B cell (primary cell): ENCODE measurements around the gene FBXO41. TPM values are rescaled to one million over a fixed set of nuclear protein-coding genes. Genes with fewer than 3 reads are reported as not detected.

Experiments used
- ATAC-seq: fragments of 200-7000 bp; cut with Tn5 transposase; one replicate; pipeline ENCODE4 v1.10.0; 2021; ENCODE audit warnings: low read depth, mild to moderate bottlenecking, moderate number of reproducible peaks, moderate library complexity
- CTCF ChIA-PET: fragments of 350-600 bp; sonication (Branson Sonifier 250); formaldehyde crosslinking; loops from one replicate; lab custom pipeline; 2021; ENCODE audit warnings: antibody characterized with exemption, inconsistent platforms; lab: Charles Lee
- POLR2A ChIA-PET: fragments of 350-600 bp; sonication (Branson Sonifier 250); formaldehyde crosslinking; loops from one replicate; lab custom pipeline; 2021; ENCODE audit warnings: antibody characterized with exemption; lab: Charles Lee
- DNase-seq: peaks from one replicate; pipeline ENCODE4 v3.0.0; 2013
- H2AFZ ChIP-seq: 2 replicates; pipeline ENCODE4 v1.6.1; 2012; ENCODE audit warnings: mild to moderate bottlenecking, low read depth, low read length; ENCODE audit not compliant: insufficient read depth, poor library complexity, severe bottlenecking
- H3K27ac ChIP-seq, 2 donors: 1 replicate in 1 of 2; 2 replicates in 1 of 2; pipeline ENCODE4 v1.5.1; 2012 to 2013; ENCODE audit warnings: low read length in 2 of 2, mild to moderate bottlenecking in 2 of 2, moderate library complexity in 1 of 2
- H3K27me3 ChIP-seq, 4 experiments: fragments of 200-600 bp in 1 of 4; sonication (generic) in 1 of 4; replicated peaks in 1 of 4; 1 replicate in 2 of 4; 2 replicates in 2 of 4; pipeline versions ENCODE4 v1.6.1 to v1.7.0; 2013 to 2016; ENCODE audit warnings: low read length in 3 of 4, mild to moderate bottlenecking in 2 of 4, mixed read lengths in 1 of 4, moderate library complexity in 1 of 4; ENCODE audit not compliant: insufficient read depth in 4 of 4, control insufficient read depth in 3 of 4; ENCODE audit errors: control extremely low read depth in 1 of 4
- H3K36me3 ChIP-seq, 2 experiments: replicated peaks in 1 of 2; 1 replicate in 1 of 2; 2 replicates in 1 of 2; pipeline versions ENCODE4 v1.6.1 to v1.7.1; 2013; ENCODE audit warnings: low read length in 1 of 2; ENCODE audit not compliant: insufficient read depth in 2 of 2, control insufficient read depth in 1 of 2; ENCODE audit errors: control extremely low read depth in 1 of 2, extremely low read depth in 1 of 2
- H3K4me1 ChIP-seq, 2 donors: fragments of 200-600 bp in 1 of 2; sonication (generic) in 1 of 2; 1 replicate in 1 of 2; 2 replicates in 1 of 2; pipeline versions ENCODE4 v1.5.1 to v1.6.1; 2013 to 2017; ENCODE audit warnings: low read length in 2 of 2; ENCODE audit not compliant: control insufficient read depth in 2 of 2, insufficient read depth in 2 of 2
- H3K4me2 ChIP-seq: replicated peaks from 2 replicates; pipeline ENCODE3; 2012; ENCODE audit warnings: mild to moderate bottlenecking, low read depth, low read length; ENCODE audit not compliant: poor library complexity, severe bottlenecking
- H3K4me3 ChIP-seq, 5 experiments: fragments of 200-600 bp in 1 of 5; sonication (generic) in 1 of 5; 1 replicate in 3 of 5; 2 replicates in 2 of 5; pipeline versions ENCODE4 v1.5.1 to v1.7.0; 2011 to 2016; ENCODE audit warnings: low read length in 4 of 5, mild to moderate bottlenecking in 4 of 5, low read depth in 2 of 5, control low read depth in 1 of 5, moderate library complexity in 1 of 5; ENCODE audit not compliant: insufficient read depth in 1 of 5; ENCODE audit errors: control extremely low read depth in 1 of 5, extremely low read depth in 1 of 5
- H3K79me2 ChIP-seq: fragments of 200-600 bp; sonication (generic); one replicate; pipeline ENCODE4 v1.6.0; 2016; ENCODE audit warnings: low read length; ENCODE audit not compliant: control insufficient read depth, insufficient read depth
- H3K9ac ChIP-seq: fragments of 200-600 bp; sonication (generic); 2 replicates; pipeline ENCODE4 v1.6.1; 2017; ENCODE audit warnings: mild to moderate bottlenecking, low read length, moderate library complexity
- H3K9me3 ChIP-seq, 3 donors: one replicate each; pipeline versions ENCODE4 v1.6.1 to v1.7.1; 2013; ENCODE audit warnings: low read length in 2 of 3; ENCODE audit not compliant: control insufficient read depth in 2 of 3, insufficient read depth in 1 of 3; ENCODE audit errors: control extremely low read depth in 1 of 3
- H4K20me1 ChIP-seq: 2 replicates; pipeline ENCODE4 v1.6.0; 2012; ENCODE audit warnings: mild to moderate bottlenecking, low read length; ENCODE audit not compliant: insufficient read depth, control insufficient read depth, poor library complexity, severe bottlenecking
- H3K27ac Mint-ChIP-seq: one replicate; pipeline ENCODE4 v1.8.0; 2021; ENCODE audit warnings: mixed read lengths
- H3K27me3 Mint-ChIP-seq: one replicate; pipeline ENCODE4 v1.8.0; 2021; ENCODE audit warnings: mixed read lengths
- H3K4me1 Mint-ChIP-seq: one replicate; pipeline ENCODE4 v1.8.0; 2021; ENCODE audit warnings: mixed read lengths
- H3K4me3 Mint-ChIP-seq: one replicate; pipeline ENCODE4 v1.8.0; 2021; ENCODE audit warnings: mixed read lengths
- H3K9me3 Mint-ChIP-seq: one replicate; pipeline ENCODE4 v1.8.0; 2022; ENCODE audit warnings: mixed read lengths; ENCODE audit not compliant: insufficient read depth
- EZH2 ChIP-seq: IDR thresholded peaks from 2 replicates; pipeline ENCODE4 v1.6.1; 2012; ENCODE audit warnings: borderline replicate concordance, low read depth, mild to moderate bottlenecking, moderate library complexity, low read length; ENCODE audit not compliant: insufficient read depth, poor library complexity, severe bottlenecking
- WGBS: methylation state at CpG from one replicate; pipeline ENCODE4 v1.1.5; 2013; ENCODE audit warnings: missing lambda C conversion rate; ENCODE audit not compliant: insufficient coverage; 5-methylcytosine and 5-hydroxymethylcytosine counted together
- intact Hi-C: fragments of 100-400 bp; cut with micrococcal nuclease; formaldehyde crosslinking; loops from one replicate; pipeline ENCODE4 v1.10.0; 2022
- polyA plus RNA-seq: library from polyadenylated mRNA; depleted of rRNA; stranded (reverse); fragments of >200 nt; gene quantifications from 2 replicates; pipeline ENCODE4 v1.2.3, GENCODE V29; 2012
- total RNA-seq, 2 donors: library from RNA; stranded (reverse); fragments of 120-200 nt in 1 of 2; gene quantifications; 1 replicate in 1 of 2; 2 replicates in 1 of 2; pipeline versions ENCODE4 v1.2.3 to v1.2.4, GENCODE V29; 2013 to 2022
- TF ChIP-seq, protein P1 (sequence below): fragments of 200-600 bp; IDR thresholded peaks from one replicate; pipeline ENCODE4 v1.8.0; 2022; ENCODE audit warnings: antibody characterized with exemption, mild to moderate bottlenecking

FBXO41 gene
- total and polyA plus RNA-seq, 2 donors (not counting 1 experiment from before 2014, with no cell fraction given): 25.2 to 29.6 TPM

DNA sequence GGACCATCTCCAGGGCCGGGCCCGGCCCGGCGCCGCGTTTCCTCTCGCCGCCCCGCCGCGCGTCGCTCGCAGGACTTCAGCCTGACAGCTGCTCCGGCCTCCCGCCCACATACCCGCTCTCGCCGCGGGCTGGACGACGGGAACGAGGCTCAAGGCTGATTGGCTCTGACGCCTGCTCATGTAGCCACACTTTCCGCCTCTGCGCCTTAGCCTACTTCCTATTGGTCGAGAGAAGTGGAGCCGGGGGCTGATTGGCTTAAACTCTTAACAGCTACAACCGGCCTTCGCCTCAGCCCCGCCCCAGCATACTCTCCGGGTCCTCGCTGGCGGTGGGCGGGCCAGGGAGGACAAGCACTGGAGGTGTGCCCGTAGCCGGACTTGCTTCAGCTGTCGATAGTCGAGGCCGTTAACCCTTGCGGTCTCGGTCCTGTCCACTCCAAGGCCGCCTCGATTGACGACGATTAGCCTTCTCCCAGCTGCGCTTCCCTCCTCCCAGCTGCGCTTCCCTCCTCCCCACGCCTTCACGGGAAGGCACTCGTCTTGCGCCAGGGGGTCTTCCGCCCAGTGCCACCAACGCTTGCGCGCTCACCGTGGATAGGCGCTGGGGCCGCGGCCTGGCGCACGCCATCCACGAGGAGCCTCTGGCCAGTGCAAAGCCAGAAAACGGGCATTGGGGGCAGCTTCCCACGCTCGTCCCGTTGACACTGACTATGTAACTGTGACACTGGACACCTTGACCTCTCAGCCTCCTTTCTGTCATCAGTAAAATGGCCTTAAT is 50.9 kb downstream of the FBXO41 start, which contains the start of gene PRADC1:
TSS of gene PRADC1 (minus strand) at position 86 of the 778 bp plus-strand sequence. CDS start at position 7, 79 bp downstream.
- H3K27me3 Mint-ChIP-seq: no peaks in the 10 kb centered on the region
- peak within 1 kb of the TSS; percentile 93 for H3K27ac Mint-ChIP-seq
- WGBS: under 1% methylated on average over 66 of the region's 67 CpGs
- H3K4me3 ChIP-seq: peak within 1 kb of the TSS; percentile 89 to 99 (median 94)
- ChIA-PET CTCF (interaction anchor here (0.6 to 3.2 kb wide), 11 partner anchors 10 to 1387 kb away, joined by 3 to 24 read pairs (median 4); partner anchors contain the start of gene FBXO41), POLR2A (interaction anchor here (0.6 to 2.2 kb wide), 10 partner anchors 15 to 1221 kb away, joined by 3 to 20 read pairs (median 8); partner anchors contain the start of genes ALMS1, FBXO41, INO80B and SFXN5)
- intact Hi-C loops: loop anchor here (1.0 to 5.0 kb wide), 8 partner anchors 19 to 1724 kb away; partner anchors contain the start of genes ALMS1, AUP1, DQX1 and HTRA2
- ATAC-seq (peak; percentile 85), DNase-seq (peak; percentile 97)
- H2AFZ ChIP-seq: peak within 1 kb of the TSS; percentile 99
- no peaks in the 10 kb centered on the region for H3K27me3 ChIP-seq
- H3K9me3 Mint-ChIP-seq: no peaks in the 10 kb centered on the region
- H3K4me1 Mint-ChIP-seq: peaks cover 38% of the 10 kb centered on the region
- peak within 1 kb of the TSS; percentile 75 for H3K9ac ChIP-seq
- TF ChIP-seq EZH2: no peak
- TF ChIP-seq, protein P1, sequence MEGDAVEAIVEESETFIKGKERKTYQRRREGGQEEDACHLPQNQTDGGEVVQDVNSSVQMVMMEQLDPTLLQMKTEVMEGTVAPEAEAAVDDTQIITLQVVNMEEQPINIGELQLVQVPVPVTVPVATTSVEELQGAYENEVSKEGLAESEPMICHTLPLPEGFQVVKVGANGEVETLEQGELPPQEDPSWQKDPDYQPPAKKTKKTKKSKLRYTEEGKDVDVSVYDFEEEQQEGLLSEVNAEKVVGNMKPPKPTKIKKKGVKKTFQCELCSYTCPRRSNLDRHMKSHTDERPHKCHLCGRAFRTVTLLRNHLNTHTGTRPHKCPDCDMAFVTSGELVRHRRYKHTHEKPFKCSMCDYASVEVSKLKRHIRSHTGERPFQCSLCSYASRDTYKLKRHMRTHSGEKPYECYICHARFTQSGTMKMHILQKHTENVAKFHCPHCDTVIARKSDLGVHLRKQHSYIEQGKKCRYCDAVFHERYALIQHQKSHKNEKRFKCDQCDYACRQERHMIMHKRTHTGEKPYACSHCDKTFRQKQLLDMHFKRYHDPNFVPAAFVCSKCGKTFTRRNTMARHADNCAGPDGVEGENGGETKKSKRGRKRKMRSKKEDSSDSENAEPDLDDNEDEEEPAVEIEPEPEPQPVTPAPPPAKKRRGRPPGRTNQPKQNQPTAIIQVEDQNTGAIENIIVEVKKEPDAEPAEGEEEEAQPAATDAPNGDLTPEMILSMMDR: no peak
- H3K4me1 ChIP-seq: peaks cover 18 to 20% of the 10 kb centered on the region in 2 donors
- peaks cover 2 to 3% of the 10 kb centered on the region in 2 experiments for H3K36me3 ChIP-seq
- no peaks in the 10 kb centered on the region for H3K9me3 ChIP-seq
- peak within 1 kb of the TSS; percentile 99 for H3K4me2 ChIP-seq
- H3K79me2 ChIP-seq: peaks cover 34% of the 10 kb centered on the region
- H3K4me3 Mint-ChIP-seq: peak within 1 kb of the TSS; percentile 99
- H4K20me1 ChIP-seq: peaks cover 23% of the 10 kb centered on the region
- H3K27ac ChIP-seq: peak within 1 kb of the TSS; percentile 87 to 90
